GM18505 (cell line): ENCODE data around the gene FRK.

Experiments used
- ATAC-seq: cut with Tn5 transposase; IDR thresholded peaks from one replicate; pipeline ENCODE4 v1.9.1; 2021; ENCODE audit not compliant: unreplicated experiment
- POLR2A ChIP-seq: IDR thresholded peaks from 4 replicates; pipeline ENCODE4 v1.6.1; 2011; ENCODE audit warnings: borderline replicate concordance; ENCODE audit not compliant: insufficient read depth, insufficient read length; ENCODE audit errors: extremely low read depth

FRK gene

DNA sequence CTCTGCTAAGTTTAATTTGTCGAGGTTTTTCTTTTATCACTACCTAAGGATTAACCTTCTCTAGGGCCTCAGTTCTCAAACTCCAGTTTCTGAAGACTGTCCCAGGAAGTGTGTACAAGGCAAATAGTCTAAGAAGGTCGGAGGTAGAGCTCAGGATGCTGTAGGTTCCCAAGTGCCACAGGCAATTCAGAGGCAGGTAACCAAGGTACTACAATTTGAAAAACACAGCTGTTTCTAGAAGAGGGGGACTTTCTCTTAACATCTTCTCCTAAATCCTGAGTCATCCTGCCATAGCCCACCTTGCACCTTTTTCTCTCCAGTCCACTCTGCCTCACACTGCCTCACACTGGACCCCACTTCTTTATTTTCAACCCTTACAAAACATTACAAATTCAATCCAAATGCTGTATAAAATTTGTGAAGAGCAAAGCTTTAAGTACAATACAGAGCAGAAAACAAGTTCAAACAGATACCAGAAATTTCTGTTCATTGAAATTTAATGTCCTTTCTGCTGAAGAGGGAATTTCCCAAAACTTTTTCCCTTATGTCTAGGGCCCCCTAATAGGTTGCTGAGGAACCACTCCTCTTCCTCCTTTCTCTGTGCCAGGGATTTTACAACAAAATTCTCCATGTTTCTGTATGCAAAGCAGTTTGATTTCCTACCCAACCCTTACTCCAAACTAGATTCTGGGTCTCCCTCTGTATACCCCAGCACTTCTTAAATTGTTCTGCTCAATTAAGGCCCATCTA is 43.0 kb downstream of the FRK start:
- ATAC-seq = no peak
- no peak for TF ChIP-seq POLR2A

DNA sequence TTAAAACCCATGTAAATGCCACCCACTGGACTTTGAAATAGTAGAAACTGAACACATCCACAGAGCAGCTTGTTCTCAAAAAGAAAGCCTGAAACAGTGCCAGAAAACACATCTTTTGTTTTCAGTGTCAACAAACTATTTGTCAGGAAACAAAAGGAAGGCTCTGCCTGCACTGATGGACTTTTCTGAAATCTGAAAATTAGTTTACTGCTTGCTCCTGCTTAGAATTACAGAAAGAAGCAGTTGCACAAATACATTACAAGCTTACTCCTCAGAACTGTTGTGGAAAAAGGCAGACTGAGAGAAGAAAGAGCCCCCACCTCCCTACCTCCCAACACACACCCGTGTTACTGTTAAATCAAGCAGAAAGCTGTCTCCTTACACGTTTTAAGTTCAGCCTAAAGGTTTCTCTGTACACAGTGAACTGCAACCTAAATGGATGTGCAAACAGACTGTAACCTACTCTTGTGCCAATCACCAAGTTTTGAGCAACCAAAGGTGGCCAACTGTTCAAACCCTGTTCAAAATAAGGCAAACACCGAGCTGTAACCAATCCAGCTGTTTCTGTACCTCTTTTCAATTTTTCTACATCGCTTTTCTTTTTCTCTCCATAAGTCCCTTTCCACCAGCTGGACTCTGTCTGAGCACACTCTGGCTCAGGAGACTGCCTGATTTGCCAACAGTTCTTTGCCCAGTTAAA is 43.7 kb downstream of the FRK start:
- no peak for ATAC-seq
- no peak for TF ChIP-seq POLR2A

DNA sequence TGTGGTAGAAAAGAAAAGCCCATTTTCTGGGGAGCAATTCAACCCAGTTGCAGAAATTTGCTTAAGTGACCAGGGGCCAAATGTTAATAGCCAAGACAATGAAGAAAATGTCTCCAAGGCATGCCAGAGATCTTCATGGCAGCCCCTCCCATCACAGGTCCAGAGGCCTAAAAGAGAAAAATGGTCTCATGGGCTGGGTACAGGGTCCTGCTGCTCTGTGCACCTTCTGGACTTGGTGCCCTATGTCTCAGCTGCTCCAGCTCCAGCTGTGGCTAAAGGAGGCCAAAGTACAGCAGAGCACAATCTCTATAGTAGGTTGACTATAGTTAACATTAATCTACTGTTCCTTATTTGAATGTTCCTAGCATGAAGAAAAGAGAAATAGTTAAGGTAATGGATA is 44.7 kb downstream of the FRK start:
- no peak for ATAC-seq
- no peak for TF ChIP-seq POLR2A

DNA sequence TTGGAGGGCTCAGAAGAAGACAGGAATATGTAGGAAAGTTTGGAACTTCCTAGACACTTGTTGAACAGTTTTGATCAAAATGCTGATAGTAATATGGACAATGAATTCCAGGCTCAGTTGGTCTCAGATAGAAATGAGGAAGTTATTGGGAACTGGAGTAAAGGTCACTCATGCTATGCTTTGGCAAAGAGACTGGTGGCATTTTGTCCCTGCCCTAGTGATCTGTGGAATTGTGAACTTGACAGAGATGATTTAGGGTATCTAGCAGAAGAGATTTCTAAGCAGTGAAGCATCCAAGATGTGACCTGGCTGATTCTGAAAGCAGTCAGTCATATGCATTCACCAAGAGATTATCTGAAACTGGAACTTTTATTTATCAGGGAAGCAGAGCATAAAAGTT is 45.1 kb downstream of the FRK start:
- TF ChIP-seq POLR2A = no peak
- no peak for ATAC-seq

DNA sequence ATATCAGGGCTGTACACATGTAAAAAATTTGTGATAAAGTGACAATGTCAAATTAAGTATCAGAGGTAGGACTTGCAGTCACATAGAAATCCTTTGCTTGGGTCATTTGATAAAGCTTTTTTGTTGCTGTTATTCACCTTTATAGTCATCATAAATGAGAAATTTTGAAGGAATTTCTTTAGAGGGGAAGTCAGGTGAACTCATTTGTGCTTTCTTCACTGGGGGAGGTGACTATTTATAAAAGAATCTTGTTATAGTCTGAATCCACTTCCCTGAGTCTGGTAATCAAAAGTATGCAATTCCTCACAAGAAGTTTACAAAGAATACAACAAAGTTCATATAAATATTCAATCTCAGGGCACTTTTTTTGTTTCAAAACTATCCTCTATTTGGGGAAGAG is 47.7 kb downstream of the FRK start:
- no peak for TF ChIP-seq POLR2A
- no peak for ATAC-seq

DNA sequence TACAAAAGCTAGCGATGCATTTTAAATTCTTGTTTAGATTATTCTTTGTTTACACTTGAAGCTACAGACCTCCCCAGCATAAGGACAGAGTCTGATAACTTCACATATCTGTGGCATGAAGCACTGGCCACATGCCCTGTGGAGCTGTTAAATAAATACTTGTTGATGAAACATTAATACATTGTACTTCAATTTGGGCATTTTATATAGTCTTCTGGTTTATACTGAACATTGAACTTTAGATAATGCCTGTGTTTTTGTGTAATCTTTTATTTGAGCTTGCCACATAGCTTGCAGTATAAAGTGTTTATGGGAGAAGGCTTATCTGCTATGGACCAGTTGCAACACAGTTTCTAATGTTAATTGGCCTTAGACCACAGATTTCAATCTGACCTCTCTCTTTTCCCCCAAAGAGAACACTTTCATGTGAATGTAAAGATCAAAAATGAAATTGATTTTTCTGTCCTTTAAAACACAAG is 48.2 kb downstream of the FRK start:
- no peak for ATAC-seq
- TF ChIP-seq POLR2A = no peak

DNA sequence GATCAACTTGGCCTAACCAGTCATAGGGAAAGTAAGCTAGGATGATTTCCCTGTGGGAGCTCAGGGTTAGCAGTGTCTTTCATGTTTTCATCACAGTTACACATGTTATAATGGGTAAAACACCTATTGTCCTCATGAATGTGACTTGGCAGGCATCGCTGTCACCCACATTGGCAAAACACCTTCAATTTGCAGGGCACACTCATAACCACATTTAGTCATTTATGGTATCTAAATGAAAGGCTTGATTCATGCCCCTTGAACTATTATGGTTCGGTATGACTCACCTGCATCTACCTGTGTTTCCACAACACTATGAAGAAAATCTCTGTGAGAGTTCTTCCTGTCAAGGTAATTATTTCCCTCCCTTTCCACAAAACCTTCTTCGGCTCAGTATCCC is 49.2 kb downstream of the FRK start:
- no peak for TF ChIP-seq POLR2A
- peak; percentile 66 for ATAC-seq

DNA sequence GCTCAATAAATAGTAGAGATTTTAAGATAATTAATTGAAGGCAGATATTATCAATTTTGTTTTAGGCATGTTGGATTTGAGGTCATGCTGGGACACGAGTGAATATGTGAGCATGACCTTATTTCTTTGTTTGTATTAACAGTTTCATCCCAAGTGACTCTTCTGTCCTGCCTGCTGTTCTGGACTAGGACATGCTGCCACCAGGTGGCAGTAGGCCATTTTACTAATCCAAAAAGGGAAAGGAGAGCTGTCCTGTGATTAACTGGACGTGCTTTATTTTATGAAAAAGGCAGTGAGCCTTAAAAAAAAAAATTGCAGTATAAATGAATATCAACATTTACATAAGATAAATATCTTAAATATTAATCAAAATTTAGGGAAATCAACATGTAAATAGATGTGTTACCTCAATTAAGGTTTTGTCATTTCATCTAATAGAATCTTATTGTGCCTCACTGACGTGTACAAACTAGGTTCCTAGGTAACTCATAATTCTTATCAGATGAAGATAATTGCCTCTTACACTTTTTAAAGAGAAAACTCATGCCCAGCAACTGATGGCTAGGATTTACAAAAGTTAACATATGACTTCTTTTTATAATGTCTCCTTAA is 49.8 kb downstream of the FRK start:
- no peak for TF ChIP-seq POLR2A
- peak; percentile 36 for ATAC-seq

DNA sequence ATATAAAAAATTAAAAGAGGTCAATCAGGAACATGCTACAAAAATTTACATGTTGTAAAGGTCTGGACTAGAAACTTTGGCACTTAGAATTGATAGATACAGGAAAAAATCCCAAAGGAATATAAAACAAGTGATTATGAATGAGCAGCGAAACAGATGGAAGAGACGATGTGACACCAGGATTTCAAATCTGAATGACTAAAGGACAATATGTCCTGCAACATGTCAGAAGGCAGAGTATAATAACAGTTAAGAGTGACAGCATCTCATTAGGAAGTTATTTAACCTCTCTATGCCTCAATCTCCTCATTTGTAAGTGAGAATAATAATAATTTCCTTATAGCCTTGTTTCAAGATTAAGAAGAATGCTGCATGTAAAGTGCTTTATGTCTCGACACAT is 50.3 kb downstream of the FRK start:
- ATAC-seq = no peak
- no peak for TF ChIP-seq POLR2A

DNA sequence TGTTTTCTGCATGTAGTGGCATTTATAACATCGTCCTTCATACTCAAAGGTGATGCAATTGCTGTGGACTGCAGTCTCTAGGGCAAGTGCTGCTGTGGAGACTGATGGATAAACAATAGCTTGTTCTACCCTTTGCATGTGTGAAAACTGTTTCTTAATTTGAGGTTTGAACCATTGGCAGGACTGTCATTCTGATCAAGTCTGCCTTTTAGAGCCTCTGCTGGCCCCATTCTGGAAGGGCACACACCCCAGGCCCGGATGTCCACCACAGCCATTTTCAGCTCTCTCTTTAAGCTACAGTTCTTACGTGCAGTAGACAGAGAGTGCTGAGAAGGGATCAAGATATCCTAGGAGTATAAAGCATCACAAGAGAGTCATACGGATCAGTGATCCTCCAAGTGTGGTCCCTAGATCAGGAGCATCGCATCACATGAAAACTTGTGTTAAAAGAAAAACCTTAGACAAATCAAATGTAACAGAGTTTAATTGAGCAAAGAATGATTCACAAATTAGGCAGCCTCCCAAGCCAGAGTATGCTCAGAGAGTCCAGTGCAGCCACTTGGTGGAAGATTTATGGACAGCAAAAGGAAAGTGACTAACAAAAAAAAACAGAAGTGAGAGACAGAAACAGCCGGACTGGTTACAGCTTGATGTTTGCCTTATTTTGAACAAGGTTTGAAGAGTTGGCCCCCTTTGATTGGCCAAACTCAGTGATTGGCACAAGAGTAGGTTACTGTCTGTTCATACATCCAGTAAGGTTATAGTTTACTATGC is 52.0 kb downstream of the FRK start:
- ATAC-seq = peak; percentile 50
- no peak for TF ChIP-seq POLR2A

DNA sequence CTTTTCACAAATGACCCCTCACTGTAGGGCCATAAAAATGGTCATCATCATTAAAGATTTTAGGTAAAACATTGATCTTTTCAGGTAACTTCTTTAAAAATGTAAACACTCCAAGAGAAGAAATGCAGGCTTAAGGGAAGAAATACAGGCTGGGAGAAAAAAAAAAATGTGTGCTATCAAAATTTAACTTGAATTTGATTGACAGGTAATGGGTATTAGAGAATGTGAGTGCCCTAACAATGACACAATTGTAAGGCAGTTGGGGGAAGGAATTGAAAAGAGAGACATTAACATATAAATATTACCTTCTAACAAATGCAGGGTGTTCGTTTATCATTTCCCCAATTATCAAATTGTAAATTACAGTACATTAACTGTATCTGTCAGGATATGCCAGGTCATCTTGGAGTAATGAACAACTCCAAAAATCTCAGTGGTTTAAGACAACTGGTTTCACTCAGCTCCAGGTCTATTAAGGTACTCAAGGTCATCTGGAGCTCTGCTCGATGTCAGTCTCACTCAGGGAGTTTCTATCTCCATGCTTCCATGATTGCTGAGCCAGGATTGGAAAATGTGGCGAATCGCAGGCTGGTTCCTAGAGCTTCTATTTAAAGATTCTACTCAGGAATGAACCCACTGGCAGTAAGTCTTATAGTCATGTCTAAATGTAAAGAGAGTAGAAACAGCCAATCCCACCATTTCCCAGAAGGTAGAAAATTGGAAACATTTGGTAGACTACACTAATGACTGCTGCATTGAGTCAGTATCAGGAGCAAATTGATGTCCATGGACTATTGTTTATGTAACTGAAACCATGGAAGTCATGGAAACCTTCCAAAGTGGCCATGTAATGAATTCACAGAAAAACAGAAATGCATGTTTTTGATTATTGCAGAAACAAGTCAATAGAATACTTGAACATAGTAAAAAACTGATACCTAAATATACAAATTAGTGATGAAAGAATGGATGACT is 55.6 kb downstream of the FRK start:
- no peak for ATAC-seq
- no peak for TF ChIP-seq POLR2A

DNA sequence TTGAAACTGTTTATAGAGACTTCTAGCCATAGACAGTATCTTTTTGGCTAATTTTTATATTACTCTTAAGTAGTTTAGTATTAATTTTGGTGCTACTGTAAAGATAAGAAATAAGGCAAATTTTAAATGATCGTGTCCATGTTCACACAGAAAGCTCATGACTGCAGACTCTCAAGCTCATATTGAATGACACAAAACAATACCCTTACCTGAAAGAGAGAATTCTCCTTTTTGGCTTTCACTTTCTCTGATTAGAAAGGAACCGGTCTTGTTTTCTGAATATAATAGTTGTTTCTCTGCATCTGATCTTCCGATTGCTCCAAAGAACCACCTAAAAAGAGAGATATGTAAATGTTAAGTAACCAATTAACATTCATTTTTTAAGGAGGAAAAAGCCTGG is 57.0 kb downstream of the FRK start:
- no peak for TF ChIP-seq POLR2A
- ATAC-seq = peak; percentile 84
